DOHH2 (cell line): ENCODE results near the gene STARD4.

ENCODE experiments used
- H3F3A ChIP-seq: fragments of 200-600 bp; sonication (generic), shearing (Covaris generic); 2 replicates; pipeline ENCODE4 v1.6.0; 2016; ENCODE audit warnings: antibody characterized with exemption, mild to moderate bottlenecking; ENCODE audit not compliant: control insufficient read depth, insufficient read depth
- H3K27ac ChIP-seq: fragments of 200-600 bp; sonication (generic); 2 replicates; pipeline ENCODE4 v1.5.1; 2014; ENCODE audit warnings: low read depth, mild to moderate bottlenecking, low read length, moderate library complexity
- H3K27me3 ChIP-seq: fragments of 200-600 bp; sonication (generic); 2 replicates; pipeline ENCODE4 v1.6.1; 2014; ENCODE audit warnings: mild to moderate bottlenecking, low read length, mixed read lengths; ENCODE audit not compliant: control insufficient read depth
- H3K36me3 ChIP-seq: fragments of 200-600 bp; sonication (generic); 2 replicates; pipeline ENCODE4 v1.6.1; 2014; ENCODE audit warnings: mild to moderate bottlenecking, low read length, moderate library complexity, mixed read lengths; ENCODE audit not compliant: control insufficient read depth
- H3K4me1 ChIP-seq: fragments of 200-600 bp; sonication (generic); 2 replicates; pipeline ENCODE4 v1.6.1; 2014; ENCODE audit warnings: mild to moderate bottlenecking, low read length, mixed read lengths; ENCODE audit not compliant: control insufficient read depth
- H3K4me2 ChIP-seq: fragments of 200-600 bp; sonication (generic); 2 replicates; pipeline ENCODE4 v1.6.0; 2014; ENCODE audit warnings: mild to moderate bottlenecking, low read length, moderate library complexity
- H3K4me3 ChIP-seq: fragments of 200-600 bp; sonication (generic); 2 replicates; pipeline ENCODE4 v1.5.1; 2014; ENCODE audit warnings: mild to moderate bottlenecking, low read length, mixed read lengths
- H3K79me2 ChIP-seq: fragments of 200-600 bp; sonication (generic); 2 replicates; pipeline ENCODE4 v1.6.1; 2014; ENCODE audit warnings: mild to moderate bottlenecking, low read length, mixed read lengths; ENCODE audit not compliant: control insufficient read depth
- H3K9me2 ChIP-seq: fragments of 200-600 bp; sonication (generic); replicated peaks from 2 replicates; pipeline ENCODE4 v1.6.1; 2014; ENCODE audit warnings: mild to moderate bottlenecking, low read length, mixed read lengths; ENCODE audit not compliant: control insufficient read depth
- H3K9me3 ChIP-seq: fragments of 200-600 bp; sonication (generic); 2 replicates; pipeline ENCODE4 v1.6.1; 2014; ENCODE audit warnings: antibody characterized with exemption, low read length, mixed read lengths; ENCODE audit not compliant: control insufficient read depth, insufficient read depth
- H4K20me1 ChIP-seq: fragments of 200-600 bp; sonication (generic); 2 replicates; pipeline ENCODE4 v1.6.0; 2014; ENCODE audit warnings: low read depth, mild to moderate bottlenecking, antibody characterized with exemption, low read length, moderate library complexity; ENCODE audit not compliant: control insufficient read depth, insufficient read depth
- CTCF ChIP-seq: fragments of 200-600 bp; sonication (generic); IDR thresholded peaks from one replicate; pipeline ENCODE4 v1.5.1; 2014; ENCODE audit warnings: antibody characterized with exemption, mild to moderate bottlenecking, low read depth, low read length; ENCODE audit not compliant: poor library complexity, severe bottlenecking
- EZH2phosphoT487 ChIP-seq: fragments of 200-600 bp; sonication (generic); IDR thresholded peaks from 2 replicates; pipeline ENCODE4 v1.6.1; 2017; ENCODE audit warnings: borderline replicate concordance, mild to moderate bottlenecking, antibody characterized with exemption, low read length, moderate library complexity, mixed read lengths

The STARD4 gene

GRCh38 chr5:111548348-111548950 is 36.1 kb upstream of the STARD4 start:
- H3K79me2 ChIP-seq: no peaks in the 10 kb centered on the region
- no peaks in the 10 kb centered on the region for H3K9me3 ChIP-seq
- TF ChIP-seq EZH2phosphoT487 (no peak), CTCF (no peak)
- H3F3A ChIP-seq: no peaks in the 10 kb centered on the region
- H3K4me2 ChIP-seq: no peak overlapping the region
- H3K9me2 ChIP-seq: no peaks in the 10 kb centered on the region
- H4K20me1 ChIP-seq: no peaks in the 10 kb centered on the region
- peaks cover 8% of the 10 kb centered on the region; the same call in 1 of the 2 replicates for H3K4me1 ChIP-seq
- no peak overlapping the region for H3K27ac ChIP-seq
- peaks cover 6% of the 10 kb centered on the region for H3K27me3 ChIP-seq
- H3K36me3 ChIP-seq: no peaks in the 10 kb centered on the region
- H3K4me3 ChIP-seq: no peak overlapping the region

GRCh38 chr5:111545031-111545430 is 32.7 kb upstream of the STARD4 start:
- no peak overlapping the region for H3K27ac ChIP-seq
- no peak for TF ChIP-seq EZH2phosphoT487
- no peak for TF ChIP-seq CTCF
- H3K79me2 ChIP-seq: no peaks in the 10 kb centered on the region
- no peaks in the 10 kb centered on the region for H3K4me1 ChIP-seq
- H3K36me3 ChIP-seq: no peaks in the 10 kb centered on the region
- no peaks in the 10 kb centered on the region for H4K20me1 ChIP-seq
- no peaks in the 10 kb centered on the region for H3F3A ChIP-seq
- peaks cover 9% of the 10 kb centered on the region for H3K27me3 ChIP-seq
- H3K9me2 ChIP-seq: no peaks in the 10 kb centered on the region
- no peaks in the 10 kb centered on the region for H3K9me3 ChIP-seq
- H3K4me2 ChIP-seq: no peak overlapping the region
- H3K4me3 ChIP-seq: no peak overlapping the region

DNA sequence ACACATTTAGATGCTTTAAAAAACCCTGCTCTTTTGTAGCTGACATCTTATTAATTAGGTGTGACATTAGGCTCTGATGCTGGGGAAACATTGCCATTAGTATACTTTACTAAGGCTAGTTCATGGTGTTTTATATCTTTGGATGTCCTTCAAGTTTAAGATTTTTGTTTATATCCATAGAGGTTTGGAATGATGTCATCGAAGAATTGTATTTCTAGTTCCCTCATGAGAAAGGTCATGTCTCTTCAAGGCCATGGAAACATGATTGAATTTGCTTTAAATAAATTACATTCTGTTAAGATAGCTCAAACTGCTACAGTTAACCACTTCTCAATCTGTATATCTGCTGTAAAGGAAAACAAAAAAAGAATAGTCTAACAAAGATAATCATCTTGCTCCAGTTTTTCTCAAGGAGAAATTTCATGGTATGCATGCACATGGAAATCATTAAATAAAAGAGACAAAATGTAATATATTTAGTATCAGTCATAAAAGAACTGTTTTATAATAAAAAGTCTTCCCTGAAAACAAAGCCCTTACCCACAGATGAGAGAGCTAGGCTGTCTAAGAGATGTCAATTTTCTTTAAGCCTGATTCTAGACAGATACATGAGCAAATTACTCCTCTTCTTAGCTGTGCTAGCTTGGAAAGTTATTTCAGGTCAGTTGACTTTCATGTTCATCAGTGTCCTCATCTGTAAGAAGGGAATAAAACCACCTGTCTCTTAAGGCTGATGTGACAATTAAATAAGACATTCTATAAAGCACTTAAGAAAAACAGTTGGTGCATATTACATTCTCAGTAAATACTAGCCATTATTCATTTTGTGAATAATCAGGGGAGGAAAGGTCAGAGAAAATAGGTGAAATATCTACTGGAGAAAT is 25.0 kb upstream of the STARD4 start:
- Histone ChIP-seq H3K79me2 (no peaks in the 10 kb centered on the region), H3K27ac (no peak overlapping the region), H3K36me3 (no peaks in the 10 kb centered on the region), H4K20me1 (no peaks in the 10 kb centered on the region), H3K4me2 (no peak overlapping the region), H3K9me3 (no peaks in the 10 kb centered on the region), H3K4me1 (no peaks in the 10 kb centered on the region), H3K27me3 (0 out of 2 replicates have a peak, but pooled peaks cover 10% of the 10 kb centered on the region), H3K9me2 (no peaks in the 10 kb centered on the region), H3F3A (no peaks in the 10 kb centered on the region), H3K4me3 (no peak overlapping the region)
- TF ChIP-seq CTCF (no peak), EZH2phosphoT487 (no peak)
